Thymus (tissue), 11 donors: Measurements from ENCODE around the gene CCSER1. TPM values are rescaled to one million over a fixed set of nuclear protein-coding genes. Genes with fewer than 3 reads are reported as not detected.
A peak's percentile ranks its signal among the peaks of the same experiment; 100 is the strongest.

Experiments used
- DNase-seq, 9 donors: peaks; one replicate each; pipeline ENCODE4 v3.0.0-alpha.2; 2013; ENCODE audit warnings: low spot score in 9 of 9, low read depth in 6 of 9, missing footprints in 1 of 9
- H3K27ac ChIP-seq, 2 donors: one replicate each; pipeline ENCODE4 v1.5.1; 2013; ENCODE audit warnings: control low read depth in 1 of 2, low read depth in 1 of 2, low read length in 1 of 2, mild to moderate bottlenecking in 1 of 2, moderate library complexity in 1 of 2
- H3K27me3 ChIP-seq, 2 donors: one replicate each; pipeline ENCODE4 v1.5.1; 2013; ENCODE audit warnings: low read length in 1 of 2; ENCODE audit not compliant: control insufficient read depth in 2 of 2, insufficient read depth in 1 of 2
- H3K36me3 ChIP-seq, 2 donors: one replicate each; pipeline ENCODE4 v1.5.1; 2013; ENCODE audit warnings: low read length in 1 of 2, mild to moderate bottlenecking in 1 of 2, moderate library complexity in 1 of 2; ENCODE audit not compliant: control insufficient read depth in 2 of 2, insufficient read depth in 2 of 2
- H3K4me1 ChIP-seq, 2 donors: one replicate each; pipeline ENCODE4 v1.5.1; 2013; ENCODE audit warnings: low read length in 2 of 2; ENCODE audit not compliant: control insufficient read depth in 2 of 2, insufficient read depth in 2 of 2
- H3K4me3 ChIP-seq, 2 donors: one replicate each; pipeline ENCODE4 v1.5.1; 2013; ENCODE audit warnings: low read length in 2 of 2, control low read depth in 1 of 2, mild to moderate bottlenecking in 1 of 2
- H3K9me3 ChIP-seq, 2 donors: one replicate each; pipeline ENCODE4 v1.5.1; 2013; ENCODE audit warnings: low read length in 1 of 2, mild to moderate bottlenecking in 1 of 2; ENCODE audit not compliant: control insufficient read depth in 2 of 2, insufficient read depth in 1 of 2
- WGBS: extraction: QIAGEN DNeasy Blood & Tissue Kit; methylation state at CpG from one replicate; pipeline ENCODE4 v1.1.7; 2013; 5-methylcytosine and 5-hydroxymethylcytosine counted together
- polyA plus RNA-seq: library from polyadenylated mRNA; stranded (reverse); fragments of 200-250 nt; gene quantifications from one replicate; pipeline ENCODE4 v1.2.3, GENCODE V29; 2013
- total RNA-seq: library from RNA; stranded (reverse); fragments of 120-200 nt; gene quantifications from one replicate; pipeline ENCODE4 v1.2.4, GENCODE V29; 2013
- donor health status: healthy.

The CCSER1 gene
- total and polyA plus RNA-seq, 2 donors: 2.0 to 8.7 TPM

DNA sequence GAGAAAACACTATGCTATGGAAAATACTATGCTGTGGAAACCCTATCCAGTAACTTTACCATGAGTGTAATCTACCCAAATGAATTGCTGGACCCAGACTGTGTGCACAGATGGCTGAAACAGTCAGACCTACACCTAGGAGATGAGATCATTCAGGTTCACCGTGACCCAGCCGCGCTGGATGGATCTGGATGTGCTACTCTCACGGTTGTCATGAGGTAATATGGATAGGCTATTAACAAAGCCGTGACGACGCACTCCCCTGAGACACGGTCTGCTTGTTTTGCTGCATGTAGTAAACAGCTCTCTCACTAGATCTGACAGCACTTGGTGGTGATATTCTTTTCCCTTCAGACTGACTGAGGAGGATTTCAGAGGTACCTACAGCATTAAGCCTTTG, 1344.1 kb downstream of the CCSER1 start:
- Histone ChIP-seq H3K4me1 (no peaks in the 10 kb centered on the region), H3K36me3 (no peaks in the 10 kb centered on the region), H3K27me3 (no peaks in the 10 kb centered on the region), H3K4me3 (no peak overlapping the region), H3K27ac (no peak overlapping the region), H3K9me3 (no peaks in the 10 kb centered on the region)
- WGBS: 94% methylated on average over 8 of the region's 8 CpGs
- DNase-seq: peak in 1 of 9 donors; percentile 6

DNA sequence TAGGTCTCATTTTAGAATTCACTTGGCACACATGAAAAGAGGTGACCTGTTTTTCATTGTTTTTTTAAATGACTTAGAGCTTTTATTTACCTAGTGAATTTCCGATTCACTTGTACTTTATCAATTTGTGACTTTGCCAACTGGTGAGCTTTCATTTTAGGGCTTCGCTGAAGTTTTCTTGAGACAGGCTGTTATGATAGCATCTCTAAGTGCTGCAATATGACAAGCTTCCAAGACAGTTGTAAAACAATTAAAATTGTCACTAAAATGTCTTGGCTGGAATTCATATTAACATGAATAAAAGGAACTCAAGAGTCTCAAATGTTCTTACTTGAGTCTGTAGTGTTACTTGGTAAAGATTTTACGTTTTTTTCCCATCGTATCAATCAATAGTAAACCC, 1344.9 kb downstream of the CCSER1 start:
- no peak for DNase-seq
- 74% methylated on average over 4 of the region's 4 CpGs for WGBS
- H3K36me3 ChIP-seq: no peaks in the 10 kb centered on the region

DNA sequence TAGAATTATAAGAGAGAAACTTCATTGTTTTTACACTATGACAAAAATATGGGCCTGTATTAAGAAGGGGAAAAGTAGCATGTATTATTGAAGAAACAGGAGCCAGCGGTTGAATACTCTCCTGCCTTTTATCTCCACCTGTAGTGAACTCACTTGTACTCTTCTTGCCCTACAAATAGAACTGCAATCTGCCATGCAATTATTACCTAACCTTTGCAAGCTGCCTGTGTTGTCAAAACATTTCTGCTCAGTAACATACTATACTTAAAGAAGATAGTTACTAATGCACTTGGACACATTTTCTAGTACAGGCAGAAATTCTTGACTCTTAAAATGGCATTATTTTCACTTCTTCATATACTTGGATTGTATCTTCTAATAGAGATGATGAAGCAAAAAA, 1358.2 kb downstream of the CCSER1 start:
- H3K27ac ChIP-seq: no peak overlapping the region
- no peaks in the 10 kb centered on the region for H3K36me3 ChIP-seq
- no peak for DNase-seq
- no peaks in the 10 kb centered on the region for H3K27me3 ChIP-seq
- WGBS: 87% methylated on average over 1 of the region's 1 CpG
- no peaks in the 10 kb centered on the region for H3K4me1 ChIP-seq
- H3K9me3 ChIP-seq: peaks cover 0 to 2% of the 10 kb centered on the region in 2 donors
- no peak overlapping the region for H3K4me3 ChIP-seq

More for the DNA sequence above, 1344.9 kb downstream of the CCSER1 start:
- H3K4me3 ChIP-seq: no peak overlapping the region
- H3K27me3 ChIP-seq: no peaks in the 10 kb centered on the region
- no peak overlapping the region for H3K27ac ChIP-seq
- H3K4me1 ChIP-seq: no peaks in the 10 kb centered on the region
- no peaks in the 10 kb centered on the region for H3K9me3 ChIP-seq

DNA sequence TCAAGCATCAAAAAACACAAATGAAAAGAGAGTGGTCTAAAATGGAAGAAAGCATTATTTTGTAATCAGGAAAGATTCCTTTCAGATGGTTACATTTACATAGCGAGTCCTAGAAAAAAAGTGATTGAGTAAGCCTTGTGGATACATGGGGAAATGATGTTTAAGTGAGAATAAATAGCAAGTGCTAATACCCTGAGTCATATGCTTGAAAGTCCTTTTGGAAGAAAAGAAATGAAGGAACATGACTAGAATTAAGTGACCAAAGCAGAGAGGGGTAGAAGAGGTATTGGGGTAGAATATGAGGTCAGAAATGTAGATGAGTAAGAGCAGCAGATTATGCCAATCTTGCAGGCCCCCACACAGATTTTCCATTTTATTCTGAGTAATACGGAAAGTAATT, 1361.8 kb downstream of the CCSER1 start:
- no peak overlapping the region for H3K27ac ChIP-seq
- no peaks in the 10 kb centered on the region for H3K36me3 ChIP-seq
- H3K4me3 ChIP-seq: no peak overlapping the region
- H3K9me3 ChIP-seq: peaks cover 0 to 2% of the 10 kb centered on the region in 2 donors
- H3K27me3 ChIP-seq: no peaks in the 10 kb centered on the region
- 95% methylated on average over 2 of the region's 2 CpGs for WGBS
- no peak for DNase-seq
- no peaks in the 10 kb centered on the region for H3K4me1 ChIP-seq

DNA sequence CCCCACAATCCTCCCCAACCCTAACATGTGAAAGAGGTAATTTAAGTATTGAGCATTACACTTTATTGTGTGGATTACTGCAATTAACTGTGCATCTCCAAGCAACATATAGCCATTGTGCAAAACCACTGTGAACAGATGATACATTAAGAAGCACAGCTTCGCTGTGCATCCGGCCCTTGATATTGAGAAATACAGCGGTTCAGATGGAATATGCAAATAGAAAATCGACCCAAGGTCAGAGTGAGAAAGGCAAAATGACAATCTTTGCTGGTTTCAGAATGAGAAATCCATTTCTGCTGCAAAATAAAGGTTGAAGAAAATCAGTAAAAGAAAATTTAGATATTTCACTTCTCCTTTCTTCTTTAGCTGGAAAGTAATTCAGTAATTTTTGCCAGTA, 1370.7 kb downstream of the CCSER1 start:
- H3K27me3 ChIP-seq: no peaks in the 10 kb centered on the region
- no peaks in the 10 kb centered on the region for H3K4me1 ChIP-seq
- H3K9me3 ChIP-seq: no peaks in the 10 kb centered on the region
- no peaks in the 10 kb centered on the region for H3K36me3 ChIP-seq
- H3K27ac ChIP-seq: no peak overlapping the region
- no peak for DNase-seq
- WGBS: 87% methylated on average over 4 of the region's 4 CpGs
- no peak overlapping the region for H3K4me3 ChIP-seq

DNA sequence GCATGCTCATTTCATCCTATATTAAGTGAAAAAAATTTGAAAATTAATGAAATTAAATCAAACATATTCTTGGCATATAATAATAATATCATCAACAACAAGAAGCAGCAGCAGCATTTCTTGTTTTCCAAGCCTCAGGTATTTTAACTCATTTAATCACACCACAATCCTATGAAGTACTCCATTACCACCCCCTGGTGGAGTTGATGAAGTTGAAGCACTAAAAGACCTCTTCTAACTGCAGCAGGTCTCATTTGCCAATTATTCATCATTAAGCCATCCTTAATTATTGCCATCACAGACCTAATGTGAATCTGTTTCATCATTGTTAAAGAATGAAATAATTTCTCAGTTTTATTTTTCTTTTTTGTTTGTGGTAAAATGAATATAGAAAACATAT, 1375.2 kb downstream of the CCSER1 start:
- no peak for DNase-seq
- H3K36me3 ChIP-seq: no peaks in the 10 kb centered on the region

DNA sequence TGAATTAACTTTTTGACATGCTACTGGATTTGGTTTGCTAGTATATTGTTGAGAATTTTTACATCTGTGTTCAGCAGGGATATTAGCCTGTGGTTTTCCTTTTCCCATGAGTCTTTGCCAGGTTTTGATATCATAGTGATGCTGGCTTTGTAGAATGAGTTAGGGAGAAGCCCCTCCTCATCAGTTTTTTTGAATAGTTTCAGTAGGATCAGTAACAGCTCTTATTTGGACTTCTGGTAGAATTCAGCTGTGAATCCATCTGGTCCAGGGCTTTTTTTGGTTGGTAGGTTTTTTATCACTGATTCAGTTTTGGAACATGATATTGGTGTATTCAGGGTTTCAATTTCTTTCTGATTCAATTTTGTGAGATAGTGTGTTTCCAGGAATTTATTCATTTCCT, 1386.1 kb downstream of the CCSER1 start:
- no peaks in the 10 kb centered on the region for H3K27me3 ChIP-seq
- H3K27ac ChIP-seq: no peak overlapping the region
- no peaks in the 10 kb centered on the region for H3K36me3 ChIP-seq
- H3K9me3 ChIP-seq: peaks cover 0 to 5% of the 10 kb centered on the region in 2 donors
- no peaks in the 10 kb centered on the region for H3K4me1 ChIP-seq
- DNase-seq: no peak
- no peak overlapping the region for H3K4me3 ChIP-seq

More for the DNA sequence above, 1375.2 kb downstream of the CCSER1 start:
- Histone ChIP-seq H3K4me3 (no peak overlapping the region), H3K9me3 (no peaks in the 10 kb centered on the region), H3K27me3 (no peaks in the 10 kb centered on the region), H3K27ac (no peak overlapping the region), H3K4me1 (no peaks in the 10 kb centered on the region)

DNA sequence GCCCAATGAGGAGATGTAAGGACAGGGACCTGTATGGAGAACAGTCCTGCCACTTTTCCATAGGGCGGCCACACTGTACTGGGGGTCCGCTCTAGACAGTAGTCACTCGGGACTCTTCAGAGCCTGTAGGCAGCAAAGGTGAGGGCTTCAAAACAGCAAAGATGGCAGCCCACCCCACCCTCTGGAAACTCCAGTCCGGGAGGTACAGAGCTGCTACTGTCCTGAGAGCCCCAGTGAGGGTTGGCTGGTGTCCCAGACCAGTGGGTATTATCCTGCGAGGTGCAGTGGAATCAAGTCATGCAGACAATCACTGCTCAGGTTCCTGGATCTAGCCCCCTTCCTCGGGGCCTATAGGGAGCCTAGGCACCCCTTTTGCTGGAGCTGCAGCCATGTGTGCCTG, 1392.0 kb downstream of the CCSER1 start:
- Histone ChIP-seq H3K27me3 (no peaks in the 10 kb centered on the region), H3K4me1 (no peaks in the 10 kb centered on the region), H3K9me3 (peaks cover 0 to 18% of the 10 kb centered on the region in 2 donors), H3K36me3 (no peaks in the 10 kb centered on the region), H3K4me3 (no peak overlapping the region), H3K27ac (no peak overlapping the region)
- WGBS: 92% methylated on average over 6 of the region's 6 CpGs
- no peak for DNase-seq

DNA sequence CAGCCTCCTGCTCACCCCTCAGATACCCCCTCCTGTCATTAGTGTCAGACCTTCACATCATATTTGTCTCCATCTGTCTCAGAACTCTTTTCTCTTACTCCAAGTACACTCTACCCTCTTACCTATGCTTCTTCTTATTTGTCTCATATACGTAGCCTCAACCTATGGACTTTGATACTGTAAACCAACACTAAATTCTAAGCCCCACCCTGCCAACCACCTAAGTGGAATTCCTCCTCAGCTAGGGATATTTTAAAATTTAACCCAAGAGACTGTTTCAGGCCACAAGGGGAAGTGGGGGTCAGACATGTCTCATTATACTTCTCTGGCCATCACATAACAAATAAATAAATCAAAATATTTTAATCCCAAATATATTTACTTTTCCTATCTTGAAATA, 1398.4 kb downstream of the CCSER1 start:
- Histone ChIP-seq H3K36me3 (no peaks in the 10 kb centered on the region), H3K27me3 (no peaks in the 10 kb centered on the region), H3K4me1 (no peaks in the 10 kb centered on the region), H3K4me3 (no peak overlapping the region), H3K27ac (no peak overlapping the region), H3K9me3 (peaks cover 0 to 4% of the 10 kb centered on the region in 2 donors)
- DNase-seq: no peak
- 95% methylated on average over 1 of the region's 1 CpG for WGBS

DNA sequence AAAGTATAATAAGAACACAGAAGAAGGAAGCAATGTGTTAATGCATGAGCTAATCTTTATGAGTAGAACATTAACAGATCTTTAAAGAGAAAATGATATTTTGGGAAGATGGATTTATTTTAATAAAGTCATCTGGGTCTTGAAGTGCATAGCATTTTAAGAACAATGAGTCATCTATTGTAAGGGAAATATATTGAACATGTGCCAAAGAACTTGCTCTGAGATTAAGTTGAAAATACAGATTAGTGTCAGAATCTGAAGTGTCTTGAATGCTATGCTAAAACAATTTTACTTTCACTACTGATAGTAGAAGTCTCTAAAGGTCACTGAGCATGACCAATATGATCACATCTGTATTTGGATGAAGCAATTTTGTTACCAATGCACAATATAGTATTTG, 1399.9 kb downstream of the CCSER1 start:
- H3K27ac ChIP-seq: no peak overlapping the region
- peaks cover 0 to 4% of the 10 kb centered on the region in 2 donors for H3K9me3 ChIP-seq
- no peak overlapping the region for H3K4me3 ChIP-seq
- H3K4me1 ChIP-seq: no peaks in the 10 kb centered on the region
- no peak for DNase-seq
- H3K36me3 ChIP-seq: no peaks in the 10 kb centered on the region
- no peaks in the 10 kb centered on the region for H3K27me3 ChIP-seq
